Neural cell (in vitro differentiated cells): ENCODE measurements around the gene PLAAT4. TPM values are rescaled to one million over a fixed set of nuclear protein-coding genes. Genes with fewer than 3 reads are reported as not detected.

Experiments used
- H2AFZ ChIP-seq: fragments of 200-600, 300-800 bp; sonication (generic), shearing (Covaris generic); 2 replicates; pipeline ENCODE4 v1.6.0; 2014; ENCODE audit warnings: low read depth, mild to moderate bottlenecking, antibody characterized with exemption, low read length, moderate library complexity
- H3F3A ChIP-seq: fragments of 200-600 bp; shearing (Covaris generic); 2 replicates; pipeline ENCODE4 v1.6.1; 2016; ENCODE audit warnings: mild to moderate bottlenecking, moderate library complexity, mixed read lengths, antibody characterized with exemption, low read length; ENCODE audit not compliant: insufficient read depth, poor library complexity, severe bottlenecking
- H3K27ac ChIP-seq: fragments of 200-600, 300-800 bp; sonication (generic), shearing (Covaris generic); 2 replicates; pipeline ENCODE4 v1.5.1; 2014; ENCODE audit warnings: mild to moderate bottlenecking, low read length, moderate library complexity
- H3K27me3 ChIP-seq: fragments of 300-800, 200-600 bp; sonication (generic), shearing (Covaris generic); 2 replicates; pipeline ENCODE4 v1.6.0; 2014; ENCODE audit warnings: mild to moderate bottlenecking, low read depth, low read length, moderate library complexity; ENCODE audit not compliant: insufficient read depth
- H3K36me3 ChIP-seq: fragments of 300-800, 200-600 bp; sonication (generic), shearing (Covaris generic); 2 replicates; pipeline ENCODE4 v1.5.1; 2014; ENCODE audit warnings: mild to moderate bottlenecking, antibody characterized with exemption, low read length, moderate library complexity; ENCODE audit not compliant: insufficient read depth
- H3K4me2 ChIP-seq: fragments of 300-800, 200-600 bp; sonication (generic), shearing (Covaris generic); 2 replicates; pipeline ENCODE4 v1.6.0; 2014; ENCODE audit warnings: mild to moderate bottlenecking, low read length
- H3K4me3 ChIP-seq: fragments of 300-800, 200-600 bp; sonication (generic), shearing (Covaris generic); 2 replicates; pipeline ENCODE4 v1.5.1; 2014; ENCODE audit warnings: mild to moderate bottlenecking, low read length, moderate library complexity
- H3K79me2 ChIP-seq: fragments of 200-600 bp; shearing (Covaris generic); replicated peaks from 2 replicates; pipeline ENCODE4 v1.6.0; 2014; ENCODE audit warnings: mild to moderate bottlenecking, low read length, moderate library complexity; ENCODE audit not compliant: insufficient read depth
- H3K9ac ChIP-seq: fragments of 300-800, 200-600 bp; sonication (generic), shearing (Covaris generic); 2 replicates; pipeline ENCODE4 v1.6.1; 2016; ENCODE audit warnings: mild to moderate bottlenecking, low read length, mixed read lengths
- H3K9me2 ChIP-seq: fragments of 200-600 bp; shearing (Covaris generic); 2 replicates; pipeline ENCODE4 v1.6.1; 2016; ENCODE audit warnings: mild to moderate bottlenecking, low read length, mixed read lengths; ENCODE audit not compliant: insufficient read depth
- H3K9me3 ChIP-seq: fragments of 200-600, 300-800 bp; sonication (generic), shearing (Covaris generic); 2 replicates; pipeline ENCODE4 v1.6.1; 2016; ENCODE audit warnings: mild to moderate bottlenecking, mixed run types, low read length, moderate library complexity, mixed read lengths
- H4K20me1 ChIP-seq: fragments of 200-600 bp; shearing (Covaris generic); 2 replicates; pipeline ENCODE4 v1.6.1; 2016; ENCODE audit warnings: mild to moderate bottlenecking, mixed run types; ENCODE audit not compliant: insufficient read depth
- CTCF ChIP-seq: fragments of 450-650 bp; IDR thresholded peaks from 2 replicates; pipeline ENCODE4 v1.5.1; 2014; ENCODE audit warnings: antibody characterized with exemption, mild to moderate bottlenecking, moderate library complexity; ENCODE audit not compliant: poor library complexity, severe bottlenecking
- EP300 ChIP-seq: fragments of 450-650 bp; conservative IDR thresholded peaks from 2 replicates; pipeline ENCODE4 v1.6.1; 2014; ENCODE audit warnings: antibody characterized with exemption, mild to moderate bottlenecking, moderate library complexity; ENCODE audit not compliant: poor library complexity, severe bottlenecking
- EZH2 ChIP-seq: fragments of 200-600, 300-800 bp; shearing (Covaris generic), sonication (generic); IDR thresholded peaks from 2 replicates; pipeline ENCODE4 v1.6.1; 2014; ENCODE audit warnings: antibody characterized with exemption, low read length, borderline replicate concordance, mild to moderate bottlenecking; ENCODE audit not compliant: insufficient read depth, poor library complexity, severe bottlenecking
- MXI1 ChIP-seq: fragments of 450-650 bp; conservative IDR thresholded peaks from 2 replicates; pipeline ENCODE4 v1.6.1; 2014; ENCODE audit warnings: antibody characterized with exemption, mild to moderate bottlenecking; ENCODE audit not compliant: poor library complexity, severe bottlenecking
- POLR2AphosphoS5 ChIP-seq: IDR thresholded peaks from 2 replicates; pipeline ENCODE4 v1.6.1; 2012
- RAD21 ChIP-seq: fragments of 450-650 bp; conservative IDR thresholded peaks from 2 replicates; pipeline ENCODE4 v1.6.1; 2014; ENCODE audit warnings: antibody characterized with exemption, mild to moderate bottlenecking, moderate library complexity
- SMC3 ChIP-seq: fragments of 450-650 bp; conservative IDR thresholded peaks from 2 replicates; pipeline ENCODE4 v1.6.1; 2014; ENCODE audit warnings: antibody characterized with exemption, mild to moderate bottlenecking, moderate library complexity; ENCODE audit not compliant: poor library complexity
- TAF1 ChIP-seq: IDR thresholded peaks from 2 replicates; pipeline ENCODE4 v1.6.1; 2012; ENCODE audit warnings: low read depth
- polyA plus RNA-seq: library from polyadenylated mRNA; depleted of rRNA; stranded (reverse); fragments of >200 nt; gene quantifications from 2 replicates; pipeline ENCODE4 v1.2.3, GENCODE V29; 2014
- TF ChIP-seq, protein P1 (sequence below): IDR thresholded peaks from 2 replicates; pipeline ENCODE4 v1.6.1; 2012; ENCODE audit warnings: borderline replicate concordance

PLAAT4 gene
- polyA plus RNA-seq, 1 donor from 2014 or later = not detected

- Histone ChIP-seq H3K4me2 (no peak overlapping the region), H3F3A (no peaks in the 10 kb centered on the region), H3K27ac (no peak overlapping the region), H3K9me2 (no peaks in the 10 kb centered on the region), H3K36me3 (no peaks in the 10 kb centered on the region), H3K79me2 (no peaks in the 10 kb centered on the region), H4K20me1 (no peaks in the 10 kb centered on the region), H3K9me3 (no peaks in the 10 kb centered on the region), H3K9ac (no peak overlapping the region), H3K27me3 (no peaks in the 10 kb centered on the region), H2AFZ (no peak overlapping the region), H3K4me3 (no peak overlapping the region)
- TF ChIP-seq POLR2AphosphoS5 (no peak), EP300 (no peak), EZH2 (no peak), MXI1 (no peak), CTCF (no peak), RAD21 (no peak), TAF1 (no peak), SMC3 (no peak)
- TF ChIP-seq, protein P1, sequence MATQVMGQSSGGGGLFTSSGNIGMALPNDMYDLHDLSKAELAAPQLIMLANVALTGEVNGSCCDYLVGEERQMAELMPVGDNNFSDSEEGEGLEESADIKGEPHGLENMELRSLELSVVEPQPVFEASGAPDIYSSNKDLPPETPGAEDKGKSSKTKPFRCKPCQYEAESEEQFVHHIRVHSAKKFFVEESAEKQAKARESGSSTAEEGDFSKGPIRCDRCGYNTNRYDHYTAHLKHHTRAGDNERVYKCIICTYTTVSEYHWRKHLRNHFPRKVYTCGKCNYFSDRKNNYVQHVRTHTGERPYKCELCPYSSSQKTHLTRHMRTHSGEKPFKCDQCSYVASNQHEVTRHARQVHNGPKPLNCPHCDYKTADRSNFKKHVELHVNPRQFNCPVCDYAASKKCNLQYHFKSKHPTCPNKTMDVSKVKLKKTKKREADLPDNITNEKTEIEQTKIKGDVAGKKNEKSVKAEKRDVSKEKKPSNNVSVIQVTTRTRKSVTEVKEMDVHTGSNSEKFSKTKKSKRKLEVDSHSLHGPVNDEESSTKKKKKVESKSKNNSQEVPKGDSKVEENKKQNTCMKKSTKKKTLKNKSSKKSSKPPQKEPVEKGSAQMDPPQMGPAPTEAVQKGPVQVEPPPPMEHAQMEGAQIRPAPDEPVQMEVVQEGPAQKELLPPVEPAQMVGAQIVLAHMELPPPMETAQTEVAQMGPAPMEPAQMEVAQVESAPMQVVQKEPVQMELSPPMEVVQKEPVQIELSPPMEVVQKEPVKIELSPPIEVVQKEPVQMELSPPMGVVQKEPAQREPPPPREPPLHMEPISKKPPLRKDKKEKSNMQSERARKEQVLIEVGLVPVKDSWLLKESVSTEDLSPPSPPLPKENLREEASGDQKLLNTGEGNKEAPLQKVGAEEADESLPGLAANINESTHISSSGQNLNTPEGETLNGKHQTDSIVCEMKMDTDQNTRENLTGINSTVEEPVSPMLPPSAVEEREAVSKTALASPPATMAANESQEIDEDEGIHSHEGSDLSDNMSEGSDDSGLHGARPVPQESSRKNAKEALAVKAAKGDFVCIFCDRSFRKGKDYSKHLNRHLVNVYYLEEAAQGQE = no peak
Measured at GRCh38 chr11:63510360-63511047, 26.1 kb upstream of the PLAAT4 start.

DNA sequence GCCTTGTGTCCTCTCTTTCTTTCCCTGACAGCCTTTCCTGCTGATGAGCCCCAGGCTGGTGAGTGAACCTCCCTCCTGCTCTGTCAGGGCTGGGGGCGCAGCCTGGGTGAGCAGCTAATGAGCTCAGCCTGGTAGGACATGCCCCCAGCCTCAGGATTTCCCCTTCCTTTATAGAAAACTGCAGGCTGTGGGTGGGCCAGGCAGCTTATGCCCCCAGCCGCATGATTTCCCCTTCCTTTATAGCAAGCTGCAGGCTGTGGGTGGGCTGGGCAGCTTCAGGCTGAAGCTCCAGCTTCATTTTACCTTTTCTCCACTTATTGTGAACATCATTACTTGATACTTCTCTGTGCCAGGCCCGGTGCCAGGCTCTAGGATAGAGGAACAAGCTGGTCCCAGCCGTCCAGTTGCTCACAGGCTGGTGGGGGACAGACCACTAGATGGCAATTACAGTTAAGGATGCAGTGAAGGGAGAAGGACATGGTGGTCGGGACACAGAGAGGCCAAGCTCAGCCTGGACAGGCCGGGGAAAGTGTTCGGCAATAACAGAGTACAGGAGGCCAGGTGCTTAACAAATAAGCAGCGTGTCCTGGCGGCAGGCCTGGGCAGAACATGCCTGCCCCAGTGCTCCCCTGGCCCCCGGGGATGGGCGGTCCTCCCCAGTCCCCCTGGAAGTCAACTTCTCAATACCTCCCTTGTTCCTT lies 25.4 kb upstream of the PLAAT4 start:
- H2AFZ ChIP-seq = no peak overlapping the region
- H3K27me3 ChIP-seq = no peaks in the 10 kb centered on the region
- no peak overlapping the region for H3K9ac ChIP-seq
- no peaks in the 10 kb centered on the region for H3K9me3 ChIP-seq
- no peaks in the 10 kb centered on the region for H3F3A ChIP-seq
- no peak overlapping the region for H3K4me3 ChIP-seq
- TF ChIP-seq EZH2 (no peak), POLR2AphosphoS5 (no peak), CTCF (no peak), TAF1 (no peak), RAD21 (no peak), EP300 (no peak), SMC3 (no peak), MXI1 (no peak)
- TF ChIP-seq, protein P1 = no peak
- no peak overlapping the region for H3K4me2 ChIP-seq
- no peak overlapping the region for H3K27ac ChIP-seq
- no peaks in the 10 kb centered on the region for H3K36me3 ChIP-seq
- no peaks in the 10 kb centered on the region for H3K9me2 ChIP-seq
- H4K20me1 ChIP-seq = no peaks in the 10 kb centered on the region
- H3K79me2 ChIP-seq = no peaks in the 10 kb centered on the region
